Neural cell (in vitro differentiated cells): Measurements from ENCODE around the gene APMAP. TPM values are rescaled to one million over a fixed set of nuclear protein-coding genes. Genes with fewer than 3 reads are reported as not detected.

ENCODE experiments used
- H2AFZ ChIP-seq: fragments of 200-600, 300-800 bp; sonication (generic), shearing (Covaris generic); 2 replicates; pipeline ENCODE4 v1.6.0; 2014; ENCODE audit warnings: low read depth, mild to moderate bottlenecking, antibody characterized with exemption, low read length, moderate library complexity
- H3F3A ChIP-seq: fragments of 200-600 bp; shearing (Covaris generic); 2 replicates; pipeline ENCODE4 v1.6.1; 2016; ENCODE audit warnings: mild to moderate bottlenecking, moderate library complexity, mixed read lengths, antibody characterized with exemption, low read length; ENCODE audit not compliant: insufficient read depth, poor library complexity, severe bottlenecking
- H3K27ac ChIP-seq: fragments of 200-600, 300-800 bp; sonication (generic), shearing (Covaris generic); 2 replicates; pipeline ENCODE4 v1.5.1; 2014; ENCODE audit warnings: mild to moderate bottlenecking, low read length, moderate library complexity
- H3K27me3 ChIP-seq: fragments of 300-800, 200-600 bp; sonication (generic), shearing (Covaris generic); 2 replicates; pipeline ENCODE4 v1.6.0; 2014; ENCODE audit warnings: mild to moderate bottlenecking, low read depth, low read length, moderate library complexity; ENCODE audit not compliant: insufficient read depth
- H3K36me3 ChIP-seq: fragments of 300-800, 200-600 bp; sonication (generic), shearing (Covaris generic); 2 replicates; pipeline ENCODE4 v1.5.1; 2014; ENCODE audit warnings: mild to moderate bottlenecking, antibody characterized with exemption, low read length, moderate library complexity; ENCODE audit not compliant: insufficient read depth
- H3K4me2 ChIP-seq: fragments of 300-800, 200-600 bp; sonication (generic), shearing (Covaris generic); 2 replicates; pipeline ENCODE4 v1.6.0; 2014; ENCODE audit warnings: mild to moderate bottlenecking, low read length
- H3K4me3 ChIP-seq: fragments of 300-800, 200-600 bp; sonication (generic), shearing (Covaris generic); 2 replicates; pipeline ENCODE4 v1.5.1; 2014; ENCODE audit warnings: mild to moderate bottlenecking, low read length, moderate library complexity
- H3K79me2 ChIP-seq: fragments of 200-600 bp; shearing (Covaris generic); replicated peaks from 2 replicates; pipeline ENCODE4 v1.6.0; 2014; ENCODE audit warnings: mild to moderate bottlenecking, low read length, moderate library complexity; ENCODE audit not compliant: insufficient read depth
- H3K9ac ChIP-seq: fragments of 300-800, 200-600 bp; sonication (generic), shearing (Covaris generic); 2 replicates; pipeline ENCODE4 v1.6.1; 2016; ENCODE audit warnings: mild to moderate bottlenecking, low read length, mixed read lengths
- H3K9me2 ChIP-seq: fragments of 200-600 bp; shearing (Covaris generic); 2 replicates; pipeline ENCODE4 v1.6.1; 2016; ENCODE audit warnings: mild to moderate bottlenecking, low read length, mixed read lengths; ENCODE audit not compliant: insufficient read depth
- H3K9me3 ChIP-seq: fragments of 200-600, 300-800 bp; sonication (generic), shearing (Covaris generic); 2 replicates; pipeline ENCODE4 v1.6.1; 2016; ENCODE audit warnings: mild to moderate bottlenecking, mixed run types, low read length, moderate library complexity, mixed read lengths
- H4K20me1 ChIP-seq: fragments of 200-600 bp; shearing (Covaris generic); 2 replicates; pipeline ENCODE4 v1.6.1; 2016; ENCODE audit warnings: mild to moderate bottlenecking, mixed run types; ENCODE audit not compliant: insufficient read depth
- CTCF ChIP-seq: fragments of 450-650 bp; IDR thresholded peaks from 2 replicates; pipeline ENCODE4 v1.5.1; 2014; ENCODE audit warnings: antibody characterized with exemption, mild to moderate bottlenecking, moderate library complexity; ENCODE audit not compliant: poor library complexity, severe bottlenecking
- EP300 ChIP-seq: fragments of 450-650 bp; conservative IDR thresholded peaks from 2 replicates; pipeline ENCODE4 v1.6.1; 2014; ENCODE audit warnings: antibody characterized with exemption, mild to moderate bottlenecking, moderate library complexity; ENCODE audit not compliant: poor library complexity, severe bottlenecking
- EZH2 ChIP-seq: fragments of 200-600, 300-800 bp; shearing (Covaris generic), sonication (generic); IDR thresholded peaks from 2 replicates; pipeline ENCODE4 v1.6.1; 2014; ENCODE audit warnings: antibody characterized with exemption, low read length, borderline replicate concordance, mild to moderate bottlenecking; ENCODE audit not compliant: insufficient read depth, poor library complexity, severe bottlenecking
- MXI1 ChIP-seq: fragments of 450-650 bp; conservative IDR thresholded peaks from 2 replicates; pipeline ENCODE4 v1.6.1; 2014; ENCODE audit warnings: antibody characterized with exemption, mild to moderate bottlenecking; ENCODE audit not compliant: poor library complexity, severe bottlenecking
- POLR2AphosphoS5 ChIP-seq: IDR thresholded peaks from 2 replicates; pipeline ENCODE4 v1.6.1; 2012
- RAD21 ChIP-seq: fragments of 450-650 bp; conservative IDR thresholded peaks from 2 replicates; pipeline ENCODE4 v1.6.1; 2014; ENCODE audit warnings: antibody characterized with exemption, mild to moderate bottlenecking, moderate library complexity
- REST ChIP-seq: IDR thresholded peaks from 2 replicates; pipeline ENCODE4 v1.6.1; 2012; ENCODE audit warnings: borderline replicate concordance
- SMC3 ChIP-seq: fragments of 450-650 bp; conservative IDR thresholded peaks from 2 replicates; pipeline ENCODE4 v1.6.1; 2014; ENCODE audit warnings: antibody characterized with exemption, mild to moderate bottlenecking, moderate library complexity; ENCODE audit not compliant: poor library complexity
- TAF1 ChIP-seq: IDR thresholded peaks from 2 replicates; pipeline ENCODE4 v1.6.1; 2012; ENCODE audit warnings: low read depth
- polyA plus RNA-seq: library from polyadenylated mRNA; depleted of rRNA; stranded (reverse); fragments of >200 nt; gene quantifications from 2 replicates; pipeline ENCODE4 v1.2.3, GENCODE V29; 2014

APMAP gene
- polyA plus RNA-seq, 1 donor from 2014 or later = 140 TPM

GRCh38 chr20:25021336-25021735, 28.8 kb upstream of the APMAP start:
- Histone ChIP-seq H4K20me1 (no peaks in the 10 kb centered on the region), H3F3A (no peaks in the 10 kb centered on the region), H3K9ac (no peak overlapping the region), H3K9me3 (no peaks in the 10 kb centered on the region), H3K36me3 (no peaks in the 10 kb centered on the region), H3K4me2 (no peak overlapping the region), H3K79me2 (no peaks in the 10 kb centered on the region), H3K9me2 (no peaks in the 10 kb centered on the region), H3K27ac (no peak overlapping the region), H3K27me3 (no peaks in the 10 kb centered on the region), H2AFZ (no peak overlapping the region), H3K4me3 (no peak overlapping the region)
- TF ChIP-seq SMC3 = no peak
- no peak for TF ChIP-seq REST
- TF ChIP-seq EP300 = no peak
- no peak for TF ChIP-seq MXI1
- TF ChIP-seq CTCF = no peak
- no peak for TF ChIP-seq EZH2
- no peak for TF ChIP-seq TAF1
- TF ChIP-seq RAD21 = no peak
- no peak for TF ChIP-seq POLR2AphosphoS5

GRCh38 chr20:25020901-25021301, 28.4 kb upstream of the APMAP start:
- H3K36me3 ChIP-seq = no peaks in the 10 kb centered on the region
- TF ChIP-seq POLR2AphosphoS5 (no peak), EP300 (no peak), RAD21 (no peak), CTCF (no peak)

More at GRCh38 chr20:25020901-25021301, 28.4 kb upstream of the APMAP start:
- Histone ChIP-seq H2AFZ (no peak overlapping the region), H3K27ac (no peak overlapping the region), H3K4me3 (no peak overlapping the region), H3K4me2 (no peak overlapping the region), H3K9me3 (no peaks in the 10 kb centered on the region), H3K9me2 (no peaks in the 10 kb centered on the region), H3K27me3 (no peaks in the 10 kb centered on the region), H3F3A (no peaks in the 10 kb centered on the region), H4K20me1 (no peaks in the 10 kb centered on the region), H3K79me2 (no peaks in the 10 kb centered on the region), H3K9ac (no peak overlapping the region)
